Stimulated activated CD4-positive, alpha-beta T cell treated with anti-CD3 and anti-CD28 coated beads, Interleukin-4, amount 100 ng/mL, for 4 hours (primary cell): ENCODE data around the gene MAP4K4.

Source experiments
- DNase-seq, 2 experiments: peaks; one replicate each; pipeline ENCODE4 v3.0.0-alpha.2; 2020

The MAP4K4 gene

DNA sequence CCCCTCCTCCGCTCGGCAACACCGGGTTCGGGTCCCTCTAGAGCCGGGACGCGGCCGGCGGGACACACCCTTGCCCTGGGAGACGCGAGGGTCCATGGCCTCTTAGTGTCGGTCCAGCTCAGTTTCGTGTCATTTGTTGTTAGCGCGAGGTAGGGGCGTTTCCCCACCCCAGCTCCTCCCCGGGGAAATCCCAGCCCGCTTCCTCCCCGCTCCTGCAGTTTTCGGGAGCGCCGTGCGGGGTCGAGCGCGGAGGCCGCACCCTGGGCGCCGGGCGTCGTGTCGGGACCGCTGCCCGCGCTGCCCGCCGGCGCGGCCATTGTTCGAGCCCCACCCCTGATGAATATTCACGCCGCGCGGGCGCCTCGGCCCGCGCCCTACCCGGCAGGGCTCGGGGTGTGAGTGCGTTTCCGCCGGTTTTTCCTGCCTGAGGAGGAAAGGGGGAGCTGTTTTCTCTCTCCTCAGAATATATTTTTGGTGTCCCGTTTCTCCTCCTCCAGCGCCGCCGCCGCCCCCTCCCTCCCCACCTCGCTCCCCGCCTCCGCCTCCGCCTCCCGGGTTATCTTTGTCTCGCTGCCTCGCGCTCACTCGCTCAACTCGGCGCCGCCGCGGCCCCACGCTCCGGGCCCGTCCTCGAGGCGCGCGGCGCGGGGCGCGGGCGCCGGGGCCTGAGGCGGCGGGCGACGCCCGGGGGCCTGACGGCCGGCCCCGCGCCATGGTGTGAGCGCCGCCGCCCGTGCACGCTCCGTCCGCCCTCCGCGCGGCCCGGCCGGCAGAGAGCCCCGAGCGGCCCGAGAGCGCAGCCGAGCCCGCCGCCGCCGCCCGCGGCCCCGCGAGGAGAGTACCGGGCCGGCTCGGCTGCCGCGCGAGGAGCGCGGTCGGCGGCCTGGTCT, at the start of gene MAP4K4:
TSS of gene MAP4K4 (plus strand) at position 584 of the 890 bp plus-strand sequence. CDS start 374 bp downstream, outside the sequence.
- DNase-seq: peak; percentile 70 to 84

GRCh38 chr2:101653469-101653868, 44.0 kb upstream of the MAP4K4 start:
- no peak for DNase-seq

GRCh38 chr2:101655702-101656422, 41.6 kb upstream of the MAP4K4 start:
- no peak for DNase-seq

DNA sequence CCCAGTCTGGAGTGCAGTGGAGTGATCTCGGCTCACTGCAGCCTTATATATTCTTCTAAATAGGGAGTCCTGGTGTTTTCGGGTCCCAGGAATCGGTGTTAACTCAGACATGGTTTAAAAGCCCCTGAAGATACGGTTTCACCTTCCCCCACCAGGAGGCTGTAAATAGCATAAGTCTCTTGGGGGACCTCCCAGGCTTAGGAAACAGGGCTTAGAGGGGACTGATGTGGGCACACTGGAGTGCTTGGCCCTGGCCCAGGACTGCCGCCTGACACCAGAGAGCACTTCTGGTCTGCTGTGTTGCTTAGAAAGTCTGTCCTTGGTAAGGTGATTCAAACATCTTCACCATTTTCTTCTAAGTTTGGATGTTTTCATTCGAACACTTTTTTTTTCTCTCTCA, 39.7 kb upstream of the MAP4K4 start:
- no peak for DNase-seq

- no peak for DNase-seq
Observed at GRCh38 chr2:101658387-101658786, 39.1 kb upstream of the MAP4K4 start.

DNA sequence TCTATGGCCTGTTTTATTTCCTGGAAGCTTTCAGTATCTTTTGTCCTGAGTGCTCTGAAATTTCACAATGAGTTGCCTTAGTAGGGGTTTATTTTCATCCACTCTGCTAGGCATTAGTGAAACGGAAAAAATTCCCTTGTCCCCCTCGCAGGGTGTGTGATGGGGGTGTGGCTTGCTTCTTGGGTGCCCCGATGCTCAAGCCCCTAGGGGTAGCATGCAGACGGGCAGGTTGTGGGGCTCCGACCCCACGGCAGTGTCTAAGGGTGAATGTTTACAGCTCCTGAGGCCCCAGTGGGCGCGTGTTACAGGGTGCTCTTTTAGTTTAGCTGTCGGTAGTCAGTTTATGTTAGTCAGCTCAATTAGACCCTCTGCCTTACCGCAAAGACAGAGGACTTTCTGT, 32.2 kb upstream of the MAP4K4 start:
- DNase-seq: no peak

GRCh38 chr2:101667823-101668222, 29.7 kb upstream of the MAP4K4 start:
- no peak for DNase-seq

GRCh38 chr2:101672047-101672446, 25.5 kb upstream of the MAP4K4 start:
- no peak for DNase-seq

DNA sequence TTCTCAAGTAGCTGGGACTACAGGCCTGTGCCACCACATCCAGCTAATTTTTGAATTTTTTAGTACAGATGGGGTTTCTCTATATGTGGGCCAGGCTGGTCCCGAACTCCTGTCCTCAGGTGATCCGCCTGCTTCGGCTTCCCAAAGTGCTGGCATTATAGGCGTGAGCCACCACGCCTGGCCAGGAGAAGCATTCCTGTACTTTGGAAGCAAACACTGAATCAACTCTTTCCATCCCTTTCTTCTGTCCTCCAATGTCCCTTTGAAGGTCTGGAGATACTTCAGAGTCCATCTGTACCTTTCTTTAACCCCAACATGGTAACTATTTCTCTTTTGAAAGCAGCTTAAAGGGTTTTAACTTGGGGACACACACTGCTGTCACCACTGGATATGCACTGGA, 23.6 kb upstream of the MAP4K4 start:
- no peak for DNase-seq

GRCh38 chr2:101675512-101675911, 22.0 kb upstream of the MAP4K4 start:
- DNase-seq: no peak

DNA sequence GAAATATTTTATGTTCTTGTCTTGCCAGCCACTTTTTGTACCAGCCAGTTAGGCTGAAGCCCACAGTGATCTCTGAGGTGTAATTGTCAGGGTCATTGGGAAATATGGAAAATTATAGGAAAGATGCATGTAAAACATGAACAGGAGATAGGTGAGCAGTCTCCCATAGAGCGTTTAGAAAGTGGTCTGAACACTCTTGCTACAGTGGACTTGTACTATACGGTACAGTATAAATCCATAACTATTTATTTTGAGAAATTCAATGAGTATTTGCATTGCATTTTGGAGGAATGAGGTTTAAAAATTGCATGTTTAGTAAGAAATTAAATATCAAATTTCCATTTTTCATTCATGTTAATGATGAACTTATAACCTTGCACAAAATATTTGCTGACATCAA, 20.8 kb upstream of the MAP4K4 start:
- DNase-seq: no peak

- no peak for DNase-seq
Observed at GRCh38 chr2:101677658-101678057, 19.8 kb upstream of the MAP4K4 start.

GRCh38 chr2:101678379-101678778, 19.1 kb upstream of the MAP4K4 start:
- no peak for DNase-seq

DNA sequence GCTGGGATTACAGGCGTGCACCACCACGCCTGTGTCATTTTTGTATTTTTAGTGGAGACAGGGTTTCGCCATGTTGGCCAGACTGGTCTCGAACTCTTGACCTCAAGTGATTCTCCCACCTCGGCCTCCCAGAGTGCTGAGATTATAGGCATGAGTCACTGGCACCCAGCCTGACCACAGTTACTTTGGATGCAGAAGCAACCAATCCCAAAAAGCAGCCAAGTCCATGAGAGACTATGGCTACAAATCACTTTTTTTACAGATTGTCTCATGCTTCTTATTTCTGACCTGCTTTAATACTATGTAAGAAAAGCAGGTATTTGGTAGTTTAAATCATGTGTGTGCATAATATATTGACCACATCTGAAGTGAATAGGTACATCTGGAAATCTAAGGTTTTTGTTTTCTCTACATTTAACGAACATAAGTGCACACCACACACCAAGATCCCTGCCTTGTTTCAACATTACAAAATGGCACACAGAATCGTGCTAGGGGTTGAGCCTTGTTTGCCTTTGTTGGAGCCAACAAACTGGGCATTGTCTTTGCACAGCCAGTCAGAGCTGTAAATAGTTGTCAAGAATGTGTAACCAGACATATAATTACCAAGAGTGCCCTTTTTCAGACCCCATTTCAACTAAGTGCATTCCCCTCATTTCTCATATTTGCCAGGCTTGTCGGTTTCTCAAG, 18.3 kb upstream of the MAP4K4 start:
- DNase-seq: no peak

DNA sequence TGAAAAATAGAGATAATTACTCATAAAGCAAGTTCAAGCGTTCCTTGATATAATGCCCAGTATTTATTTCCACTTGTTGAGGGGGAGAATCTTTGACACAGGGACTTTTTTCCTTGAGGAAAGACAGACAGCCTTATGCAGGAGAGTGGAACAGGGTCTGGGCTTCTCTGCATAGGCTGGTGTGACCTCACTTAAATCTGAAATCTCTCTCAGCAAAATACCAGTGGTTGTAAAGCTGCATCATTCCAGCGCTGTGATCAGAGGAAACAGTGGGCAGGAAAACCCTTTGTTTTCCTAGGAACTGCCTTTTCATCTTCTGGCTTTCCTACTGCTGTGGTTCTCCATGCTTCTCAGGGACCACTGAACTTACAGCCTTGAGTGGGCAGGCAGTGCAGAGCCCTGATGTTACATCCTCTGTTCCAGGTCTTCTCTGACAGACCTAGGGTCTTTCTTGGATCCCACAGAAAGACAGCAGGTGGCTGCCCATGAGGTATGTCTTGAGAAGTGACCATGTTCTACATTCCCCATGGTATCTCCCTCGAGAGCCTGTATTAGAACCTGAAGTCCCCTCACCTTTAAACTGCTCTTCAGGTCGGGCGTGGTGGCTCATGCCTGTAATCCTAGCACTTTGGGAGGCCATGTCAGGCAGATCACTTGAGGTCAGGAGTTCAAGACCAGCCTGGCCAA, 17.6 kb upstream of the MAP4K4 start:
- DNase-seq: no peak

DNA sequence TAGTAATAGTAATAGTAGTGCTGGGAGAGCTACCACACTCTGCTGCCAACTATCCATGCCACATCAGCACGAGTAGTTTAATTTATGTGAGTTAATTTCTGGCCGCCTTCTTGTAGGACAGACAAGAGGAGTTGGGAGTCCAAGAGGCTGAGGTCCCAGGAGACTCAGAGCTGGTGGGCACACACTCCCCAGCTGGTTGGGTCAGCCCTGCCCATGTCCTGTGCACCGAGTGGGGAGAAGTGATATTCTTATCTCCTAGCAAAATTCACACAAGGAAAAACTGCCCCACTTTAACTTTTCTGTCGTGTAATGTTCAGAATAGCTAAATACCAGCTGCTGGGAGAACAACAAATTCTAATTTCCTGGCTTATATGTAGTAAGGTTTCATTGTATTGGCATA, 15.2 kb upstream of the MAP4K4 start:
- no peak for DNase-seq

- DNase-seq: no peak
Observed at GRCh38 chr2:101684313-101684712, 13.2 kb upstream of the MAP4K4 start.

GRCh38 chr2:101688261-101688660, 9.2 kb upstream of the MAP4K4 start:
- DNase-seq: no peak

DNA sequence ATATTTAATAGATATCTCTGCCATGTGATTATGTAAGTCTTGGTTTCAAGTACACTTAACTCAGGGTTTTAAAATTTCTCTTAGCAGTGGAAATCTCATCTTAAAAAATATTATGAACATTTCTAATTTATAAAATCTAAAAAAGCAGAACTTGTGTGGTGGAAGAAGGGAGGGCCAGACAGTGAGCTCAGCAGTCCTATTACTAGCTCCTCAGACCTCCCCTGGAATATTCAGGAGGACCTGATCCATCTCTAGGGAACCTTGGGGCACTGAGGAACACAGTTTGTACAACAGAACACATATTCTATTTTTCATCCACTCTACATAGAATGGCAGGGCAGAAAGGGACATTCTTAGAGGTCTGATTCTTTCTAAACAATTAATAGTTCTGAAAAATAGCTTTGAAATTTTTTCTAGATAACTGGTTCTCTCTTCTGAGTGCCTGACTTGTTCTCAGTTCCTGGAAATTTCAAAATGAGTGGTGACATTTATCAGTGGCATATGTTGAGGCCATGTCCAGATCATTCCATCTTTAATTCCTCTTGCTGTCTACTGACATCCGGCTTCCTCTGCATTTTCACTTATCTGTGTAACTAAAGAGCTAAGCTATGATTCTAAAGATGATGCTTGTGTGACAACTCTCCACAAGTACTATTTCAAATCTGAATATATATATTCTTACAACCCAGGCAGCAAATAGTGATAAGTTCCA, 8.2 kb upstream of the MAP4K4 start:
- no peak for DNase-seq

- DNase-seq: no peak
Observed at GRCh38 chr2:101690547-101691152, 6.9 kb upstream of the MAP4K4 start.

DNA sequence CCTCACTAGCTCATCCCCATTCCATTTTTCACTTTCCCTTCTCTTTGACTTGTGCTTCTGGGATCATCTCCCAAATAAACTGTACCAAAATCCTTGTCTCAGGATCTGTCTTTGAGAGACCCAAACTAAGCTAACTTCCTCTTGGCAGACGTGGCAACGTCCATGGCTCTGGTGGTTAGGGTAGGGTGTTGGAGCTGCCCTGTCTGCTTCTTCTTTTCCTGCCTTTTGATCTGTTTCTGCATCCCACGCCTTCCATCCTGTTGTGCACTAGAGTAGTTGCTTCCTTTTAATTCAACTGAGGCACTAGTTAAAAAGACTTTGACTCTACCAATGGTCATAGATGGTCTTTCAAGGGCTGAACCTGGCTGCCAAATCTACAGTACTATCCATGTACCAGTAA, 5.5 kb upstream of the MAP4K4 start:
- no peak for DNase-seq

DNA sequence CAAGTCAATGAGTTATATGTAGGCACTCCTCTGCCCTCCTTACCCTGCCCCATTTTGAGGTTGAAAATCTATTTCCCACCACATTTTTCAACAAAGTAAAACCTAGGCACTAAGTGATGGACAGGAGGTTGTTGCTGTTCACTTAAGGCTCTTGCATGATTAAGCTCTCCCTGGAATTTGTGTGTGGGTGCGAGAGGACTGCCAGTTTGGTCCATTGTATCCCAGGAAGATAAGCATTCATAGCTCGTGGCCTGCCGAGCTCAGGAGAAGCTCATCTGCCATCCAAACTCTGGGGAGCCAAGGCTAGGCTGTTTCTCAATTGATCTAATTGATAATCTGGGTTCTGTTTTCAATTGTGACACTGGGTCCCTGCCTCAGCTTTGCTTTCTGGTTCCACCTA, 4.7 kb upstream of the MAP4K4 start:
- no peak for DNase-seq
